Measurements from ENCODE around the gene FBXW7. TPM values are rescaled to one million over a fixed set of nuclear protein-coding genes. Genes with fewer than 3 reads are reported as not detected.
"Not testable (repeated sequence)": the region's sequence is repeated elsewhere in the genome, so short reads cannot be mapped to it uniquely, and the experiment has no call there.

Gene FBXW7
- total and polyA plus RNA-seq, 8 donors: 10.1 to 30.1 (median 17.6) TPM

- H3K9me3 ChIP-seq: no peaks in the 10 kb centered on the region
- intact Hi-C loops (cut with DNase I): no loop called here
- no peak overlapping the region for H3K4me3 ChIP-seq
- H3K4me1 ChIP-seq: no peaks in the 10 kb centered on the region
- no peak for DNase-seq
- H3K36me3 ChIP-seq: no peaks in the 10 kb centered on the region
- no peaks in the 10 kb centered on the region for H3K27me3 ChIP-seq
- TF ChIP-seq CTCF (IDR thresholded peaks at IDR 0.05): no peak
- no peak overlapping the region for H3K27ac ChIP-seq
- WGBS, 2 donors: 85 to 90% methylated on average over 5 of the region's 5 CpGs
- ATAC-seq: no peak
- no peak for FAIRE-seq
Measured at GRCh38 chr4:152556283-152556682, 20.4 kb upstream of the FBXW7 start.

- TF ChIP-seq CTCF (IDR thresholded peaks at IDR 0.05): no peak
- no peaks in the 10 kb centered on the region for H3K9me3 ChIP-seq
- H3K4me3 ChIP-seq: no peak overlapping the region
- no peaks in the 10 kb centered on the region for H3K27me3 ChIP-seq
- FAIRE-seq: no peak
- H3K4me1 ChIP-seq: no peaks in the 10 kb centered on the region
- no peak for ATAC-seq
- no peaks in the 10 kb centered on the region for H3K36me3 ChIP-seq
- no peak for DNase-seq
- 81 to 92% methylated on average over 2 of the region's 2 CpGs for WGBS, 2 donors
- no peak overlapping the region for H3K27ac ChIP-seq
- intact Hi-C loops (cut with DNase I): no loop called here
Measured at GRCh38 chr4:152554742-152555141, 18.9 kb upstream of the FBXW7 start.

GRCh38 chr4:152550687-152551086 lies 14.8 kb upstream of the FBXW7 start:
- H3K4me3 ChIP-seq; ATAC-seq; H3K9me3 ChIP-seq; FAIRE-seq; DNase-seq; H3K27me3 ChIP-seq; H3K36me3 ChIP-seq; intact Hi-C loops (cut with DNase I); H3K27ac ChIP-seq; H3K4me1 ChIP-seq: not testable (repeated sequence)
- 70 to 87% methylated on average over 2 of the region's 2 CpGs for WGBS, 2 donors

- WGBS, 2 donors: 69 to 84% methylated on average over 2 of the region's 2 CpGs
- ATAC-seq: no peak
Measured at GRCh38 chr4:152545088-152545487, 9.2 kb upstream of the FBXW7 start.

GRCh38 chr4:152544533-152544932 lies 8.6 kb upstream of the FBXW7 start:
- H3K27me3 ChIP-seq; intact Hi-C loops (cut with DNase I); DNase-seq; FAIRE-seq; H3K4me1 ChIP-seq; H3K9me3 ChIP-seq; ATAC-seq; H3K4me3 ChIP-seq; H3K27ac ChIP-seq; H3K36me3 ChIP-seq: not testable (repeated sequence)
- WGBS, 2 donors: 88 to 93% methylated on average over 8 of the region's 8 CpGs

More at GRCh38 chr4:152545088-152545487, 9.2 kb upstream of the FBXW7 start:
- Histone ChIP-seq H3K36me3 (no peaks in the 10 kb centered on the region), H3K9me3 (no peaks in the 10 kb centered on the region), H3K27ac (no peak overlapping the region), H3K4me3 (no peak overlapping the region), H3K27me3 (no peaks in the 10 kb centered on the region), H3K4me1 (no peaks in the 10 kb centered on the region)
- FAIRE-seq (no peak), DNase-seq (no peak)
- intact Hi-C loops (cut with DNase I): no loop called here
- no peak for TF ChIP-seq CTCF (IDR thresholded peaks at IDR 0.05)

GRCh38 chr4:152540941-152541340 lies 5.0 kb upstream of the FBXW7 start:
- DNase-seq: peak in 2 of 6 donors; percentile 22 to 80
- no peaks in the 10 kb centered on the region for H3K9me3 ChIP-seq
- WGBS, 2 donors: 93 to 94% methylated on average over 13 of the region's 13 CpGs
- peaks cover 0 to 13% (median 9%) of the 10 kb centered on the region in 3 donors for H3K4me1 ChIP-seq
- no peak overlapping the region for H3K27ac ChIP-seq
- FAIRE-seq: no peak
- intact Hi-C loops (cut with DNase I): no loop called here
- no peak overlapping the region for H3K4me3 ChIP-seq
- no peaks in the 10 kb centered on the region for H3K27me3 ChIP-seq
- no peak for ATAC-seq
- H3K36me3 ChIP-seq: no peaks in the 10 kb centered on the region
- no peak for TF ChIP-seq CTCF (IDR thresholded peaks at IDR 0.05)

All from pancreas (tissue), 10 donors.